Astrocyte (in vitro differentiated cells and primary cell): ENCODE data around the gene TBC1D5.

Experiments
- EZH2 ChIP-seq: IDR thresholded peaks from 2 replicates; pipeline ENCODE4 v1.6.1; 2012; ENCODE audit warnings: mild to moderate bottlenecking, low read length, inconsistent platforms; ENCODE audit not compliant: insufficient read depth
- TF ChIP-seq, protein P1 (sequence below): IDR thresholded peaks from 2 replicates; pipeline ENCODE4 v1.5.1; 2011; ENCODE audit warnings: low read depth, mild to moderate bottlenecking, inconsistent platforms, low read length, moderate library complexity; ENCODE audit not compliant: insufficient read depth

DNA sequence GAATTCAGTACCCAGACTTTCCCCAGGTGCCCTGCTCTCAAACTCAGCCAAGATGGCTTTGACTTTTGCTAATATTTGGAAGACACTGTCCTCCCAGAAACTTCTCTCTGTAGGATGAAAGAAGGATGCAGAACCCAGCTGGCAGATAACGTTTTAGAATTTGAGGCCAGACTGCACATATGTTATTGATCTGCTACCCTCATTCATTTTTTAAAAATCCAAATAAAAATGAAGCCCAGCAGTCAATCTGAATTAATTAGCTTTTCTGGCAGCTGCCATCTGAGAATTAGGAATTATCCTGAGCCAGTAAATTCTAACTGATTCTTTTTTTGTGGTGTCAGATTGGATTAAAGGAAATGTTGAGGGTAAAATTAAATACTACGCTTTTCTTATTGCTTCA is 621.1 kb downstream of the TBC1D5 start:
- TF ChIP-seq, protein P1, sequence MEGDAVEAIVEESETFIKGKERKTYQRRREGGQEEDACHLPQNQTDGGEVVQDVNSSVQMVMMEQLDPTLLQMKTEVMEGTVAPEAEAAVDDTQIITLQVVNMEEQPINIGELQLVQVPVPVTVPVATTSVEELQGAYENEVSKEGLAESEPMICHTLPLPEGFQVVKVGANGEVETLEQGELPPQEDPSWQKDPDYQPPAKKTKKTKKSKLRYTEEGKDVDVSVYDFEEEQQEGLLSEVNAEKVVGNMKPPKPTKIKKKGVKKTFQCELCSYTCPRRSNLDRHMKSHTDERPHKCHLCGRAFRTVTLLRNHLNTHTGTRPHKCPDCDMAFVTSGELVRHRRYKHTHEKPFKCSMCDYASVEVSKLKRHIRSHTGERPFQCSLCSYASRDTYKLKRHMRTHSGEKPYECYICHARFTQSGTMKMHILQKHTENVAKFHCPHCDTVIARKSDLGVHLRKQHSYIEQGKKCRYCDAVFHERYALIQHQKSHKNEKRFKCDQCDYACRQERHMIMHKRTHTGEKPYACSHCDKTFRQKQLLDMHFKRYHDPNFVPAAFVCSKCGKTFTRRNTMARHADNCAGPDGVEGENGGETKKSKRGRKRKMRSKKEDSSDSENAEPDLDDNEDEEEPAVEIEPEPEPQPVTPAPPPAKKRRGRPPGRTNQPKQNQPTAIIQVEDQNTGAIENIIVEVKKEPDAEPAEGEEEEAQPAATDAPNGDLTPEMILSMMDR, result no peak
- TF ChIP-seq EZH2, result no peak
